Measurements from ENCODE around the gene SORCS3. TPM values are rescaled to one million over a fixed set of nuclear protein-coding genes. Genes with fewer than 3 reads are reported as not detected.

SORCS3 gene
- total and polyA plus RNA-seq, 4 donors, result 0.14 TPM; not detected in 3

GRCh38 chr10:105192146-105192545 lies 551.1 kb downstream of the SORCS3 start:
- no peaks in the 10 kb centered on the region for H3K4me1 ChIP-seq (ENCODE audit: control insufficient read depth in 5 of 5, insufficient read depth in 5 of 5, low read length in 5 of 5)
- 85 to 89% methylated on average over 4 of the region's 4 CpGs for WGBS, 2 donors
- no peak for DNase-seq
- H3K27ac ChIP-seq (ENCODE audit: low read depth in 1 of 2, low read length in 1 of 2), result no peak overlapping the region
- H3K9me3 ChIP-seq (ENCODE audit: control insufficient read depth in 4 of 4, insufficient read depth in 3 of 4, low read length in 3 of 4), result no peaks in the 10 kb centered on the region
- no peaks in the 10 kb centered on the region for H3K36me3 ChIP-seq (ENCODE audit: control insufficient read depth in 4 of 4, insufficient read depth in 4 of 4, low read length in 4 of 4)
- TF ChIP-seq CTCF (IDR thresholded peaks at IDR 0.05; ENCODE audit: control extremely low read depth, extremely low read depth), result no peak
- no peak overlapping the region for H3K4me3 ChIP-seq
- H3K27me3 ChIP-seq (ENCODE audit: control insufficient read depth in 3 of 3, insufficient read depth in 3 of 3, low read length in 2 of 3), result no peaks in the 10 kb centered on the region
- no peak for ATAC-seq (ENCODE audit: insufficient read depth, low FRiP score)
- H3K9ac ChIP-seq (ENCODE audit: insufficient read depth in 1 of 2, low read length in 2 of 2), result no peak overlapping the region

- no peak overlapping the region for H3K4me3 ChIP-seq
Measured at GRCh38 chr10:105192861-105193260, 551.8 kb downstream of the SORCS3 start.

GRCh38 chr10:105195831-105196230 lies 554.7 kb downstream of the SORCS3 start:
- H3K27me3 ChIP-seq (ENCODE audit: control insufficient read depth in 3 of 3, insufficient read depth in 3 of 3, low read length in 2 of 3), result no peaks in the 10 kb centered on the region

More at GRCh38 chr10:105192861-105193260, 551.8 kb downstream of the SORCS3 start:
- 87 to 90% methylated on average over 2 of the region's 2 CpGs for WGBS, 2 donors
- H3K27me3 ChIP-seq (ENCODE audit: control insufficient read depth in 3 of 3, insufficient read depth in 3 of 3, low read length in 2 of 3), result no peaks in the 10 kb centered on the region
- ATAC-seq (ENCODE audit: insufficient read depth, low FRiP score), result no peak
- no peak overlapping the region for H3K9ac ChIP-seq (ENCODE audit: insufficient read depth in 1 of 2, low read length in 2 of 2)
- DNase-seq, result no peak
- no peak for TF ChIP-seq CTCF (IDR thresholded peaks at IDR 0.05; ENCODE audit: control extremely low read depth, extremely low read depth)
- H3K4me1 ChIP-seq (ENCODE audit: control insufficient read depth in 5 of 5, insufficient read depth in 5 of 5, low read length in 5 of 5), result no peaks in the 10 kb centered on the region
- no peaks in the 10 kb centered on the region for H3K36me3 ChIP-seq (ENCODE audit: control insufficient read depth in 4 of 4, insufficient read depth in 4 of 4, low read length in 4 of 4)
- no peaks in the 10 kb centered on the region for H3K9me3 ChIP-seq (ENCODE audit: control insufficient read depth in 4 of 4, insufficient read depth in 3 of 4, low read length in 3 of 4)
- H3K27ac ChIP-seq (ENCODE audit: low read depth in 1 of 2, low read length in 1 of 2), result no peak overlapping the region

More at GRCh38 chr10:105195831-105196230, 554.7 kb downstream of the SORCS3 start:
- no peaks in the 10 kb centered on the region for H3K36me3 ChIP-seq (ENCODE audit: control insufficient read depth in 4 of 4, insufficient read depth in 4 of 4, low read length in 4 of 4)
- no peak for TF ChIP-seq CTCF (IDR thresholded peaks at IDR 0.05; ENCODE audit: control extremely low read depth, extremely low read depth)
- no peaks in the 10 kb centered on the region for H3K9me3 ChIP-seq (ENCODE audit: control insufficient read depth in 4 of 4, insufficient read depth in 3 of 4, low read length in 3 of 4)
- H3K27ac ChIP-seq (ENCODE audit: low read depth in 1 of 2, low read length in 1 of 2), result no peak overlapping the region
- DNase-seq, result peak in 2 of 3 donors; percentile 24 to 32
- no peaks in the 10 kb centered on the region for H3K4me1 ChIP-seq (ENCODE audit: control insufficient read depth in 5 of 5, insufficient read depth in 5 of 5, low read length in 5 of 5)
- no peak overlapping the region for H3K4me3 ChIP-seq
- WGBS, 2 donors, result 49 to 66% methylated on average over 4 of the region's 4 CpGs
- ATAC-seq (ENCODE audit: insufficient read depth, low FRiP score), result no peak
- no peak overlapping the region for H3K9ac ChIP-seq (ENCODE audit: insufficient read depth in 1 of 2, low read length in 2 of 2)

All from lung (tissue), 12 donors.